Thoracic aorta (tissue), 2 donors: ENCODE results near the gene SNAP47. TPM values are rescaled to one million over a fixed set of nuclear protein-coding genes. Genes with fewer than 3 reads are reported as not detected.

ENCODE experiments used
- ATAC-seq: fragments of 150-250 bp; one replicate; pipeline ENCODE4 v1.8.0; 2017; ENCODE audit warnings: low read depth; ENCODE audit not compliant: insufficient number of reproducible peaks, low FRiP score
- DNase-seq: peaks from one replicate; pipeline ENCODE4 v3.0.0-alpha.2; 2020; ENCODE audit warnings: low spot score
- H3K27ac ChIP-seq, 2 donors: fragments of 200-600 bp; sonication (generic); 1 replicate in 1 of 2; 2 replicates in 1 of 2; pipeline ENCODE4 v1.5.1; 2016; ENCODE audit warnings: mild to moderate bottlenecking in 2 of 2, moderate library complexity in 2 of 2
- H3K27me3 ChIP-seq: fragments of 200-600 bp; sonication (generic); replicated peaks from 2 replicates; pipeline ENCODE4 v1.6.0; 2016; ENCODE audit warnings: mild to moderate bottlenecking; ENCODE audit not compliant: insufficient read depth
- H3K36me3 ChIP-seq: fragments of 200-600 bp; sonication (generic); one replicate; pipeline ENCODE4 v1.5.1; 2016
- H3K4me1 ChIP-seq, 2 donors: fragments of 200-600 bp; sonication (generic); 1 replicate in 1 of 2; 2 replicates in 1 of 2; pipeline versions ENCODE4 v1.5.1 to v1.6.0; 2016; ENCODE audit warnings: low read depth in 2 of 2, mild to moderate bottlenecking in 1 of 2; ENCODE audit not compliant: control insufficient read depth in 1 of 2
- H3K4me3 ChIP-seq: fragments of 200-600 bp; sonication (generic); 2 replicates; pipeline ENCODE4 v1.5.1; 2016; ENCODE audit warnings: mild to moderate bottlenecking
- H3K9me3 ChIP-seq: fragments of 200-600 bp; sonication (generic); 2 replicates; pipeline ENCODE4 v1.5.1; 2016
- total RNA-seq, 2 donors: library from RNA; depleted of rRNA; stranded (reverse); fragments of >200 nt; gene quantifications; one replicate each; pipeline versions ENCODE4 v1.1.0 to v1.2.3, GENCODE V29; 2016
- TF ChIP-seq, protein P1 (sequence below): fragments of 200-600 bp; sonication (generic); IDR thresholded peaks from one replicate; pipeline ENCODE4 v1.5.1; 2019; ENCODE audit warnings: antibody characterized with exemption

The SNAP47 gene
- total RNA-seq, 2 donors from 2014 or later: 26.3 to 42.4 TPM

DNA sequence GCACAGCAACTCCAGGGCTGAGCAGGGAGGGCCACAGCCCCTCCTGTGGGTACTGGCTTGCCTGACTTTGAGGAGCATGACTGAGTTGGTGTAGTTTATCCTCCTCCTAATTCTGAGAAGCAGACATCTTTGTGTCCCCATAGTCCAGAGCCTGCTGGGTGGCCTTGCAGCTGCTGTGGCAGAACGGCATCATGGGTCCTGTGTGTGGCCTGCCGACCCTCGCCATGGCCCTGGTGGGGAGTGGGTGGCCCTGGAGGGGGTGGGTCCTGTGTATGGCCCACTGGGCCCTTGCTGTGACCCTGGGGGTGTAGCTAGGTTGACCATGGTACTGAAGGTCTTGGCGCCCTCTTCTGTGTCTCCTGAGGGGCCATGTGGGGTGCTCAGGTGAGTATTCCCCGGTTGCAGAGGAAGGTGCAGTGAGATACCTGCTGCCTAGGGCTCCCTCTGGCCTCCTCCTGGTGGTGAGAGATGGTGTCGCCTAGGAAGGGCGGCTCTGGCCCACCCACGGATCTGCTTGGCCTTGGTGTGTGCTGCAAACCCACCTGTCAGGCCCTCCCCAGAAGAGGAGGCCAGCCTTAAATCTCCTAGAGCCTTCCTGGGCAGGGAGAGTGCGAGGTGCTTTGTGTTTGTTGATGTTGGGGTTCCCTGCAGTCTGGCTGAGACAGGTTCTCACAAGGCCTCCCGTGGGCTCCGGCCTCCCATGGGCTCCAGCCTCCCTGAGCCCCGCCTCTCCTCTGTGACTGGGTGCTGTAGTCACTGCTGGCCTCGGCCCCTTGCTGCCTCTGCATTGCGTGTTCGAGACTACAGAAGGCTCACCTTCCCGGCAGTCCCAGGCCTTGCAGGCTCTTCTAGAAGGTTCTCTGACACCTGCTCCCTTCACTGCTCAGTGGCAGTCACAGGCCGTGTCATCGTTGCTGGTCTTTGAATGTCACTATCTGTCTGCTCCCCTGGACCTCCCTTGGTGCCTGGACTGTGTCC lies 7.8 kb downstream of the SNAP47 start:
- H3K36me3 ChIP-seq: peaks cover 3% of the 10 kb centered on the region

GRCh38 chr1:227744668-227745067 lies 9.4 kb downstream of the SNAP47 start:
- Histone ChIP-seq H3K36me3 (peaks cover 8% of the 10 kb centered on the region), H3K27me3 (no peaks in the 10 kb centered on the region), H3K27ac (no peak overlapping the region), H3K4me1 (peaks cover 0 to 22% of the 10 kb centered on the region in 2 donors), H3K9me3 (no peaks in the 10 kb centered on the region), H3K4me3 (no peak overlapping the region)
- TF ChIP-seq, protein P1, sequence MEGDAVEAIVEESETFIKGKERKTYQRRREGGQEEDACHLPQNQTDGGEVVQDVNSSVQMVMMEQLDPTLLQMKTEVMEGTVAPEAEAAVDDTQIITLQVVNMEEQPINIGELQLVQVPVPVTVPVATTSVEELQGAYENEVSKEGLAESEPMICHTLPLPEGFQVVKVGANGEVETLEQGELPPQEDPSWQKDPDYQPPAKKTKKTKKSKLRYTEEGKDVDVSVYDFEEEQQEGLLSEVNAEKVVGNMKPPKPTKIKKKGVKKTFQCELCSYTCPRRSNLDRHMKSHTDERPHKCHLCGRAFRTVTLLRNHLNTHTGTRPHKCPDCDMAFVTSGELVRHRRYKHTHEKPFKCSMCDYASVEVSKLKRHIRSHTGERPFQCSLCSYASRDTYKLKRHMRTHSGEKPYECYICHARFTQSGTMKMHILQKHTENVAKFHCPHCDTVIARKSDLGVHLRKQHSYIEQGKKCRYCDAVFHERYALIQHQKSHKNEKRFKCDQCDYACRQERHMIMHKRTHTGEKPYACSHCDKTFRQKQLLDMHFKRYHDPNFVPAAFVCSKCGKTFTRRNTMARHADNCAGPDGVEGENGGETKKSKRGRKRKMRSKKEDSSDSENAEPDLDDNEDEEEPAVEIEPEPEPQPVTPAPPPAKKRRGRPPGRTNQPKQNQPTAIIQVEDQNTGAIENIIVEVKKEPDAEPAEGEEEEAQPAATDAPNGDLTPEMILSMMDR: no peak
- ATAC-seq: no peak
- no peak for DNase-seq

More for the DNA sequence above, 7.8 kb downstream of the SNAP47 start:
- Histone ChIP-seq H3K4me3 (no peak overlapping the region), H3K4me1 (peaks cover 0 to 7% of the 10 kb centered on the region in 2 donors), H3K27me3 (no peaks in the 10 kb centered on the region), H3K9me3 (no peaks in the 10 kb centered on the region), H3K27ac (no peak overlapping the region)
- TF ChIP-seq, protein P1: no peak
- ATAC-seq: no peak
- DNase-seq: no peak

GRCh38 chr1:227745568-227746265 lies 10.5 kb downstream of the SNAP47 start:
- H3K9me3 ChIP-seq: no peaks in the 10 kb centered on the region
- no peak overlapping the region for H3K27ac ChIP-seq
- ATAC-seq: no peak
- TF ChIP-seq, protein P1: no peak
- DNase-seq: no peak
- peaks cover 0 to 22% of the 10 kb centered on the region in 2 donors for H3K4me1 ChIP-seq
- no peaks in the 10 kb centered on the region for H3K27me3 ChIP-seq
- H3K36me3 ChIP-seq: peaks cover 14% of the 10 kb centered on the region
- no peak overlapping the region for H3K4me3 ChIP-seq

DNA sequence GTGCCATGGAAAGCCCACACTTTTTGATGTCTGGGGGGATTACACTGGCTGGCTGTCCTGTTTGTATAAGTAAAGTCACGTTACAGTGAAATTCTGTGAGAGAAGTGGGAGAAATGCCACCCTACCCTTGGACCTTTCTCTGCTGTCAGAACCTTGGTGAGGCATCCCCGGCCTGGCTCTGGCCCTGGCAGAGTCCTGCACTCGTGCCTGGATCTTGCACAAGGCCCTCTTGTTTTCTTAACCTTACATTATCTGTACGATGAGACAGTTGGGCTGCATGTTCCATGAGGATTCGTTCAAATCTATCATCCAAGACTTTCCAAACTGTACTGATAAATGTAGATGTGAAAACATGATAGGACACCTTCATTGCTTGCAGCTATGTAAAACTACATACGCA lies 11.4 kb downstream of the SNAP47 start:
- Histone ChIP-seq H3K36me3 (peaks cover 14% of the 10 kb centered on the region), H3K27me3 (no peaks in the 10 kb centered on the region), H3K9me3 (no peaks in the 10 kb centered on the region), H3K4me3 (no peak overlapping the region), H3K4me1 (peaks cover 0 to 22% of the 10 kb centered on the region in 2 donors), H3K27ac (no peak overlapping the region)
- DNase-seq (no peak), ATAC-seq (no peak)
- TF ChIP-seq, protein P1: no peak

GRCh38 chr1:227747382-227747781 lies 12.1 kb downstream of the SNAP47 start:
- peaks cover 0 to 22% of the 10 kb centered on the region in 2 donors for H3K4me1 ChIP-seq
- TF ChIP-seq, protein P1: no peak
- H3K9me3 ChIP-seq: no peaks in the 10 kb centered on the region
- ATAC-seq: no peak
- peaks cover 14% of the 10 kb centered on the region for H3K36me3 ChIP-seq
- DNase-seq: no peak
- H3K27me3 ChIP-seq: no peaks in the 10 kb centered on the region
- H3K4me3 ChIP-seq: no peak overlapping the region
- H3K27ac ChIP-seq: no peak overlapping the region
